A549 (cell line): Measurements from ENCODE around the gene DDR1. TPM values are rescaled to one million over a fixed set of nuclear protein-coding genes. Genes with fewer than 3 reads are reported as not detected.

ENCODE experiments used
- ATAC-seq, 2 experiments: fragments of 200-7000 bp in 1 of 2; fragments of >200 bp in 1 of 2; cut with Nextera tagmentation in 1 of 2; cut with Tn5 transposase in 1 of 2; 3 replicates each; pipeline versions ENCODE4 v1.8.0 to v1.9.1; 2018 to 2020; ENCODE audit warnings: mild to moderate bottlenecking in 1 of 2, moderate library complexity in 1 of 2
- CTCF ChIA-PET: fragments of 300-600 bp; sonication (Branson Sonifier 250); formaldehyde crosslinking; extraction: SDS; loops from one replicate; lab custom pipeline; 2021; ENCODE audit warnings: antibody characterized with exemption, inconsistent platforms; lab: Yijun Ruan, JAX
- POLR2A ChIA-PET: fragments of 350-600 bp; formaldehyde crosslinking; extraction: SDS; loops from one replicate; lab custom pipeline; 2021; ENCODE audit warnings: antibody characterized with exemption, inconsistent platforms; lab: Yijun Ruan, JAX
- DNase-seq, 2 experiments: peaks; one replicate each; pipeline versions ENCODE4 v3.0.0 to v3.0.0-alpha.2; 2011 to 2016; ENCODE audit warnings: low read depth in 1 of 2, low spot score in 1 of 2
- FAIRE-seq: peaks from 2 replicates; lab custom pipeline; 2011; peaks lifted over from hg19 to GRCh38; lab: Jason Lieb, UNC
- H3K27ac ChIP-seq, 2 experiments: fragments of >200 bp; sonication (Bioruptor Twin); formaldehyde crosslinking; 3 replicates each; pipeline ENCODE4 v1.5.1; 2016 to 2017
- H3K4me1 ChIP-seq: fragments of >200 bp; sonication (Bioruptor Twin); formaldehyde crosslinking; 3 replicates; pipeline ENCODE4 v1.6.1; 2016
- H3K4me2 ChIP-seq: fragments of >200 bp; sonication (Bioruptor Twin); formaldehyde crosslinking; 3 replicates; pipeline ENCODE4 v1.6.1; 2016
- H3K4me3 ChIP-seq: fragments of >200 bp; sonication (Bioruptor Twin); formaldehyde crosslinking; 3 replicates; pipeline ENCODE4 v1.5.1; 2016
- H3K9me3 ChIP-seq: fragments of >200 bp; sonication (Bioruptor Twin); formaldehyde crosslinking; 3 replicates; pipeline ENCODE4 v1.6.1; 2016
- BHLHE40 ChIP-seq: IDR thresholded peaks from 2 replicates; pipeline ENCODE4 v1.6.1; 2012; ENCODE audit warnings: low read depth, low read length, inconsistent platforms
- CBX2 ChIP-seq: fragments of 200-600 bp; sonication (generic); IDR thresholded peaks from 2 replicates; pipeline ENCODE4 v1.6.1; 2016; ENCODE audit warnings: low read depth, mild to moderate bottlenecking, borderline replicate concordance
- CBX8 ChIP-seq: fragments of 200-600 bp; sonication (generic); IDR thresholded peaks from 2 replicates; pipeline ENCODE4 v1.6.1; 2016
- CHD2 ChIP-seq: fragments of 150-350 bp; IDR thresholded peaks from 2 replicates; pipeline ENCODE4 v1.6.1; 2014; ENCODE audit warnings: low read length; ENCODE audit not compliant: partially characterized antibody
- ELK1 ChIP-seq: fragments of 150-350 bp; IDR thresholded peaks from 2 replicates; pipeline ENCODE4 v1.6.1; 2014; ENCODE audit warnings: low read depth, mild to moderate bottlenecking, low read length
- FOSB ChIP-seq: fragments of 250-450 bp; sonication (Bioruptor Pico); IDR thresholded peaks from 2 replicates; pipeline ENCODE4 v1.5.0; 2020; ENCODE audit warnings: mild to moderate bottlenecking, moderate library complexity
- FOSL2 ChIP-seq, 2 experiments: fragments of 450-650 bp in 1 of 2; fragments of >200 bp in 1 of 2; sonication (Bioruptor Twin) in 1 of 2; formaldehyde crosslinking; IDR thresholded peaks; 2 replicates each; pipeline versions ENCODE4 v1.5.0 to v1.6.1; 2016 to 2020; ENCODE audit warnings: mild to moderate bottlenecking in 1 of 2, moderate library complexity in 1 of 2
- FOXS1 ChIP-seq: fragments of 250-450 bp; sonication (Bioruptor Pico); IDR thresholded peaks from 2 replicates; pipeline ENCODE4 v1.5.0; 2020; ENCODE audit warnings: mild to moderate bottlenecking, moderate library complexity
- HDAC2 ChIP-seq: fragments of 200-600 bp; sonication (generic); IDR thresholded peaks from 2 replicates; pipeline ENCODE4 v1.6.1; 2016
- HOXB13 ChIP-seq: fragments of 250-450 bp; sonication (Bioruptor Pico); IDR thresholded peaks from 2 replicates; pipeline ENCODE4 v1.5.0; 2020; ENCODE audit warnings: low read depth, mild to moderate bottlenecking, moderate library complexity
- JUN ChIP-seq, 2 experiments: fragments of >200 bp; sonication (Bioruptor Twin); formaldehyde crosslinking; IDR thresholded peaks; 2 replicates in 1 of 2; 3 replicates in 1 of 2; pipeline ENCODE4 v1.6.1; 2016 to 2017
- JUNB ChIP-seq: fragments of >200 bp; sonication (Bioruptor Twin); formaldehyde crosslinking; IDR thresholded peaks from 2 replicates; pipeline ENCODE4 v1.6.1; 2016
- KDM1A ChIP-seq: fragments of 200-600 bp; sonication (generic); IDR thresholded peaks from 2 replicates; pipeline ENCODE4 v1.6.1; 2016; ENCODE audit warnings: low read depth, mild to moderate bottlenecking
- KDM5A ChIP-seq: fragments of 200-600 bp; sonication (generic); IDR thresholded peaks from 2 replicates; pipeline ENCODE4 v1.6.1; 2016; ENCODE audit warnings: antibody characterized with exemption, mild to moderate bottlenecking
- MAFK ChIP-seq: fragments of 450-650 bp; IDR thresholded peaks from 2 replicates; pipeline ENCODE4 v1.6.1; 2014; ENCODE audit not compliant: partially characterized antibody
- NFE2L2 ChIP-seq: fragments of 150-350 bp; conservative IDR thresholded peaks from 2 replicates; pipeline ENCODE4 v1.6.1; 2014; ENCODE audit warnings: low read length
- NR3C1 ChIP-seq: fragments of >200 bp; sonication (Bioruptor Twin); formaldehyde crosslinking; IDR thresholded peaks from 3 replicates; pipeline ENCODE4 v1.6.1; 2017
- RAD21 ChIP-seq, 2 experiments: fragments of >200 bp in 1 of 2; sonication (Bioruptor Twin) in 1 of 2; formaldehyde crosslinking in 1 of 2; IDR thresholded peaks in 1 of 2; conservative IDR thresholded peaks in 1 of 2; 2 replicates in 1 of 2; 3 replicates in 1 of 2; pipeline ENCODE4 v1.6.1; 2012 to 2018; ENCODE audit warnings: inconsistent platforms in 1 of 2
- RARB ChIP-seq: fragments of 250-450 bp; sonication (Bioruptor Pico); IDR thresholded peaks from 2 replicates; pipeline ENCODE4 v1.8.0; 2021; ENCODE audit warnings: mild to moderate bottlenecking, moderate library complexity
- SREBF2 ChIP-seq: fragments of 450-650 bp; IDR thresholded peaks from 2 replicates; pipeline ENCODE4 v1.6.1; 2014; ENCODE audit warnings: mild to moderate bottlenecking, moderate library complexity
- TFCP2L1 ChIP-seq: fragments of 250-450 bp; sonication (Bioruptor Pico); IDR thresholded peaks from 2 replicates; pipeline ENCODE4 v1.5.0; 2021; ENCODE audit warnings: mild to moderate bottlenecking
- TP53 ChIP-seq: fragments of 250-450 bp; sonication (Bioruptor Pico); IDR thresholded peaks from 2 replicates; pipeline ENCODE4 v1.5.0; 2021; ENCODE audit warnings: mild to moderate bottlenecking, moderate library complexity
- WGBS: methylation state at CpG from one replicate; pipeline ENCODE4 v1.1.6; 2017; ENCODE audit errors: missing lambda C conversion rate; 5-methylcytosine and 5-hydroxymethylcytosine counted together
- polyA plus RNA-seq, 4 experiments: library from polyadenylated mRNA; depleted of rRNA in 3 of 4; stranded (reverse); fragments of >200 nt; fragmentation: RNase III in 1 of 4; extraction: RNeasy Plus Mini Kit Qiagen cat#74134 plus additional on column Dnase treatment in 1 of 4; gene quantifications; 2 replicates in 3 of 4; 3 replicates in 1 of 4; pipeline ENCODE4 v1.2.3, GENCODE V29; 2011 to 2017

DDR1 gene
- polyA plus RNA-seq, 2 of the 4 experiments (the other 2 are of a cell fraction) = 19.8 to 43.5 TPM

- DNase-seq (no peak), ATAC-seq (no peak), FAIRE-seq (no peak)
- Histone ChIP-seq H3K4me2 (no peak overlapping the region), H3K4me3 (no peak overlapping the region), H3K4me1 (peaks cover 14% of the 10 kb centered on the region), H3K9me3 (no peaks in the 10 kb centered on the region), H3K27ac (no peak overlapping the region)
- CTCF ChIA-PET = interaction anchor here (0.7 to 4.7 kb wide), 3 partner anchors 29 to 126 kb away, joined by 3 to 47 read pairs (median 10); partner anchors contain the start of gene VARS2
- 94% methylated on average over 4 of the region's 4 CpGs for WGBS
- POLR2A ChIA-PET = no interaction called here
- TF ChIP-seq MAFK (no peak), RARB (CRISPR knock-in tag) (no peak), CBX8 (no peak), RAD21 (conservative IDR thresholded peaks at IDR 0.05 in 1 of 2, IDR thresholded peaks at IDR 0.05 in 1 of 2) (no peak), FOXS1 (CRISPR knock-in tag) (no peak), BHLHE40 (no peak), NR3C1 (no peak)
Measured at GRCh38 chr6:30944051-30944450, 59.7 kb downstream of the DDR1 start.

GRCh38 chr6:30945281-30945680 lies 61.0 kb downstream of the DDR1 start:
- no peak for FAIRE-seq
- 77% methylated on average over 5 of the region's 5 CpGs for whole genome bisulfite sequencing
- ChIA-PET CTCF (interaction anchor here (0.6 to 2.9 kb wide), 3 partner anchors 30 to 124 kb away, joined by 3 to 10 read pairs (median 3); partner anchors contain the start of gene VARS2), POLR2A (interaction anchor here (0.7 kb wide), 1 partner anchor 173 kb away, joined by 5 read pairs; no protein-coding TSS in a partner anchor)
- ATAC-seq = no peak
- H3K4me2 ChIP-seq = no peak overlapping the region
- no peak for TF ChIP-seq KDM1A
- no peak for TF ChIP-seq NFE2L2
- no peak for TF ChIP-seq JUN (IDR thresholded peaks at IDR 0.05)
- no peak for TF ChIP-seq TP53 (CRISPR knock-in tag)
- no peak for TF ChIP-seq KDM5A
- TF ChIP-seq RAD21 (conservative IDR thresholded peaks at IDR 0.05 in 1 of 2, IDR thresholded peaks at IDR 0.05 in 1 of 2) = no peak
- no peak for TF ChIP-seq CBX2
- TF ChIP-seq SREBF2 = no peak
- TF ChIP-seq JUNB = no peak
- TF ChIP-seq RARB (CRISPR knock-in tag) = no peak
- TF ChIP-seq FOSL2 (IDR thresholded peaks at IDR 0.05) = no peak
- no peak for TF ChIP-seq FOSL2 (CRISPR knock-in tag; IDR thresholded peaks at IDR 0.05)
- no peak for TF ChIP-seq ELK1
- no peak for TF ChIP-seq FOSB (CRISPR knock-in tag)
- TF ChIP-seq TFCP2L1 = no peak
- TF ChIP-seq CHD2 = no peak
- H3K27ac ChIP-seq = no peak overlapping the region
- H3K4me3 ChIP-seq = no peak overlapping the region
- DNase-seq = no peak
- no peaks in the 10 kb centered on the region for H3K9me3 ChIP-seq
- H3K4me1 ChIP-seq = peaks cover 14% of the 10 kb centered on the region

GRCh38 chr6:30947231-30947630 lies 62.9 kb downstream of the DDR1 start:
- H3K27ac ChIP-seq = no peak overlapping the region
- CTCF ChIA-PET = interaction anchor here (0.7 to 1.8 kb wide), 3 partner anchors 29 to 123 kb away, joined by 3 to 7 read pairs (median 3); no protein-coding TSS in a partner anchor
- H3K4me2 ChIP-seq = no peak overlapping the region
- POLR2A ChIA-PET = no interaction called here
- DNase-seq (no peak), FAIRE-seq (no peak), ATAC-seq (no peak)
- TF ChIP-seq CBX2 = no peak
- TF ChIP-seq RARB (CRISPR knock-in tag) = no peak
- TF ChIP-seq FOSB (CRISPR knock-in tag) = no peak
- TF ChIP-seq HDAC2 = no peak
- no peak for TF ChIP-seq ELK1
- no peak for TF ChIP-seq HOXB13 (CRISPR knock-in tag)
- H3K9me3 ChIP-seq = no peaks in the 10 kb centered on the region
- H3K4me3 ChIP-seq = no peak overlapping the region
- 65% methylated on average over 4 of the region's 4 CpGs for WGBS
- peaks cover 11% of the 10 kb centered on the region for H3K4me1 ChIP-seq
